Posterior vena cava (tissue), 2 donors: ENCODE data around the gene DDX51. TPM values are rescaled to one million over a fixed set of nuclear protein-coding genes. Genes with fewer than 3 reads are reported as not detected.
A peak's percentile ranks its signal among the peaks of the same experiment; 100 is the strongest.
"Not testable (repeated sequence)": the region's sequence is repeated elsewhere in the genome, so short reads cannot be mapped to it uniquely, and the experiment has no call there.

ENCODE experiments used
- DNase-seq: peaks from one replicate; pipeline ENCODE4 v3.0.0-alpha.2; 2020; ENCODE audit warnings: low spot score
- intact Hi-C, 2 donors: fragments of 100-400 bp; cut with DNase I; formaldehyde crosslinking; loops; one replicate each; pipeline versions ENCODE4 v1.14.1 to v1.14.2; 2022 to 2023
- total RNA-seq, 2 donors: library from RNA; stranded (reverse); fragmentation: NEBNext Ultra II Directional; extraction: Animal tissue kit (Norgen Biotek cat#: 25700); gene quantifications; one replicate each; pipeline ENCODE4 v1.2.1, GENCODE V29; 2021
- donor health status: DM: yes; HTN: yes; CAD: no.
- donor health status: DM: yes; HTN: yes; CAD: no.

The DDX51 gene
- total RNA-seq, 2 donors from 2014 or later = 9.7 to 10.2 TPM

DNA sequence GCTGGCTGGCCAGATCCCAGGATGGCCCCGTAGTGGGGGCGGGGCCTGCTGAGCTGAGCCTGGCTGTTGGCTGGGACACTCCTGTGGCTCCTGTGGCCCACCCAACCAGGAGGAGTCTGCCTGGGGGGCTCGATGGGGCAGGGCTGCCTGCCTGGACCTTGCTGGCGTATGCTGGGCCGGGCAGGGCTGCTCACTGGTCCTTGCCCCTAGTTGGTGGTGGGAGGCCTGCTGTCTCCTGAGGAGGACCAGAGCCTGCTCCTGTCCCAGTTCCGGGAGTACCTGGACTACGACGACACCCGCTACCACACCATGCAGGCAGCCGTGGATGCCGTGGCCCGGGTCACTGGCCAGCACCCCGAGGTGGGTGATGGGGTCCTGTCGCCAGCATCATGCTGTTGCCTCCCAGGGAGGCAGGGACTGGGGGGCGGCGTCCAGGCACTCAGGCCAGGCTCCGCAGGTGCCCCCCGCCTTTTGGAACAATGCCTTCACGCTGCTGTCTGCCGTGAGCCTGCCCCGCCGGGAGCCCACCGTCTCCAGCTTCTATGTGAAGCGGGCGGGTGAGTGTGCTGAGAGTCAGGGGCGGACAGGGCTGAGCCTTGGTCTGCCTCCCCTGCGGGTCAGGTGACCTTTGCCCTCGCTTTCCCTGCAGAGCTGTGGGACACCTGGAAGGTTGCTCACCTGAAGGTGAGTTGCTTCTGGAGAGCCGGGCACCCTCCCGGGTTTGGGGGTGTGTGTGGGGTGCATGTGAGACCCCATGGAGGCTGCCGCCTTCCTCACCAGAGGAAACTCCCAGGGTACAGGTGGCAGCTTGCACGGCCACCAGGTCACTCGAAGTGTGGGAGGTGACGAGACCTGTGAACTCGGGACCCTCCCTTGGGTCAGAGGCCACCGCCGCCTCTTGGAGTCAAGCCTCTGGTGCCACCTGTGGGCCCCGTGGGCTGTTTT is 3.6 kb upstream of the DDX51 start:
- peak; percentile 70 for DNase-seq
- intact Hi-C loops = no loop called here

GRCh38 chr12:132146772-132147422 is 2.8 kb upstream of the DDX51 start:
- peak; percentile 74 for DNase-seq
- intact Hi-C loops = no loop called here

- peak; percentile 60 for DNase-seq
Observed at GRCh38 chr12:132146098-132146497, 2.0 kb upstream of the DDX51 start.

DNA sequence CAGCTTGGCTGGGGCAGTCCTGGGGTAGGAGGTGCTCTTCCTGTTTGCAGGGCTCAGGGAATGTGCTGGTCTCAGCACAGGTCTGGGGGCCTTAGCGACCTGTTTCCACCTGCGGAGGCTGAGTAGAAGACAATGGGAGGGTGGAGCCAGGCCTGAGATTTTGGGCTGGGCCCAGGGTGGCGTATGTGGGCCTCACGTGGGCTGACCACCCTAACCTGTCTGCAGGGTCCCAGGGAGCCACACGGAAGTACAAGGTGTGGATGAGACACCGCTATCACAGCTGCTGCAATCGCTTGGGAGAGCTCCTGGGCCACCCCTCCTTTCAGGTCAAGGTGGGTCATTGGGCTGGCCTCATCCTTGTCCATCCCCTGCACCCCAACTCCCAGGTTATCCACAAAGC is 1.2 kb upstream of the DDX51 start:
- intact Hi-C loops = no loop called here
- DNase-seq = peak; percentile 69

More at GRCh38 chr12:132146098-132146497, 2.0 kb upstream of the DDX51 start:
- intact Hi-C loops = no loop called here

GRCh38 chr12:132144810-132145168 is 670 bp upstream of the DDX51 start:
- no peak for DNase-seq

GRCh38 chr12:132143336-132144071 is 615 bp downstream of the DDX51 start:
- DNase-seq = peak; percentile 76

More at GRCh38 chr12:132144810-132145168, 670 bp upstream of the DDX51 start:
- intact Hi-C loops = no loop called here

DNA sequence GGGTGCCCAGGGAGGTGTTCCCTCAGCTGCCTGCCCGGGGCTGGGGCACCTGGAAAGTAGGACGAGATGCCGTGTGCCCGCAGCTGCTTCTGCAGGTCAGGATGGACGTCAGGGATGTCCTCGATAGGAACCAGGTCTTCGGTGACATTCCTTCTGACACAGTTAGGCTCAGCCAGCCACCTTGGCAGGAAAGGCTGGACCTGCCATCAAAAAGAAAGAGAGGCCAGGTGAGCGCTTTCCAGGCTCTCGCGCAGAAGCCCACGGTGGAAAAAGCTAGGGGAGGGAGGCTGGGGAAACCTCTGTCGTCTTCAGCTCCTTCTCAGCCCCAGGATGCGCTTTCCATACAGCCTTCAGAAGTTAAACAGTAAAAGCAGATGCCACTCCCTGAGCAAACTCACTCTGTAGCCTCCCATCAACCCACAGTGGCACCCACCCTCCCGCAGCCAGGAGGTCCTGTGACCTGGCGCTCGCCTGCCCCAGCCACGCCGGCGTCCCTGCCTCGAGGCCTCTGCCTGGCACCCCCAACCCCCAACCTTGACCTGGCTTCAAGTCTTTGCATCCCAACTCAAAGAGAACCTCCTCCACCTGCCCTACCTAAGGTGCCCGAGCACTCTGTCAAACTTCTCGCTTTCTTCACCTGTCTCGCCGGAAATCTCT is 1.3 kb downstream of the DDX51 start:
- intact Hi-C loops = no loop called here
- peak; percentile 75 for DNase-seq

More at GRCh38 chr12:132143336-132144071, 615 bp downstream of the DDX51 start:
- intact Hi-C loops = no loop called here

DNA sequence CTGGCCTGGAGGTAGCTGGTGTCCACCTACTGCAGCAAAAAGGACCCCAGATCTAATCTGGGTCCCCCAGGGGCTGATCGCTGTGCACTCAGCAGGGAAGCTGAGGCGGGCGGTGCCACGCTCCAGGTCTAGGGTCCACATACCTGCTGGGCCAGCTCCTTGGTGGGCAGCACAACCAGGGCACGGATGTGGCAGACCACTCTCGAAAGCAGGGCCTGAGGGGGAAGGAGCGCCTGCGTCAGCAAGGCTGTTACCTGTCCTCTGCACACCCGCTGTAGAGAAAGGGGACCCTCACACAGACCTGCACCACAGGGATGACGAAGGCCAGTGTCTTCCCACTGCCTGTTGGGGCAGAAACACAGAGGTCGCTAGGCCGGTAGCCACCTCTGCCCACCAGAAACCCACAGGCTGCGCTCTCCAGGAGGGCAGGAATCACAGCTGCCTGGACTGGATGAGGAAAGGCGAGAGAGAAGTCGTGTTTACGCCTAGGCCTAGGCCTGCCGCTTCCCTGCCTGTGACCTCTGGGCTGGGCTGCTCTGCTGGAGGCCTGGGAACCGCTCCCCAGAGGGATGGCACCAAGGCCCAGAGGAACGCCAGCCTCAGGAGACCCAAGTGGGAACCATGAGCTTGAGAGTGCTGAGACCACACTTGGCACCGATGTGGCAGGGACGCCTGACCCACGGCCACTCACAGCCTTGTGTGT is 2.0 kb downstream of the DDX51 start:
- DNase-seq = peak; percentile 69
- intact Hi-C loops = no loop called here

DNA sequence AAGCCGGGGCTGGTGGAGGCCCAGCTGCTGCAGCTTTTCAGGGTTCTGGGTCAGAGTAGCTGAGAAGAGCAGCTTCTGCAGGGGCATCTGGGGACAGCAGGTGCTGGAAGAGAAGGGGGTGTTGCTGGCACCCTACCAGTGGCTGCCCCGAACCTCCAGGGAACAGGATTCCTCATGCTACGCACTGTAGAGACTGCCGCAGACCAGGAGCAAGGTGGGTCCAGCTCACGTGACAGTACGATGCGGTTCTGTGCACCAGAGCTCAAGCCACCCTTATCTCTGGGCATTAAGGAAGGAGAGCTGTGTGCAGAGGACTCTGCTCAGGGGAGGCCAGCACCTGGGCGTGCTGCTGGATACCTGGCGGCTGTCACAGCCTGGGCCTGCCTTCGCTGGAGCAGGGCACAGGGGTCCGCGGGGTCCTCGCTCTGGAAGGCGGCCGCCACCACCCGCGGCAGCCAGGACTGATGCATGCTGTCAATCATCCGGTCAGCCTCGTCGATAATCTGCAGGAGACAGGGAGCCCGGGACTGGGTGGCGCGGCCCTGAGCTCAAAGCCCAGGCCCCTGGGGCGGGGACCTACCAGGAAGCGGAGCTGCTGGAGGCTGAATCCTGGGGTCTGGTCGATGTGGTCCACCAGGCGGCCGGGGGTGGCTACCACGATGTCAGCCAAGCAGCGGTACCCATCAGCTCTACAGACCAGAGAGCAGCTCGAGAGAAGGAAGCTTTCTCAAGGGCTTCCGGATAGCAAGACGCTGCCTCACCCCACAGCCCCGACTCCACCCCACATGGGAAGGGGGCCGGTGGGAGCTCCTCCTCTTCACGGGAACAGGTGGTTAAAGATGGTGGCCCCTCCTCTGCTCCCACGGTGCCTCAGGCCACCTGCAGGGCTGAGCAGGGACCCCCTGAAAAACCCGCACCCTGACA is 2.9 kb downstream of the DDX51 start:
- intact Hi-C loops = no loop called here
- DNase-seq = peak; percentile 67

GRCh38 chr12:132140501-132140900 is 3.6 kb downstream of the DDX51 start:
- intact Hi-C loops = no loop called here
- no peak for DNase-seq

DNA sequence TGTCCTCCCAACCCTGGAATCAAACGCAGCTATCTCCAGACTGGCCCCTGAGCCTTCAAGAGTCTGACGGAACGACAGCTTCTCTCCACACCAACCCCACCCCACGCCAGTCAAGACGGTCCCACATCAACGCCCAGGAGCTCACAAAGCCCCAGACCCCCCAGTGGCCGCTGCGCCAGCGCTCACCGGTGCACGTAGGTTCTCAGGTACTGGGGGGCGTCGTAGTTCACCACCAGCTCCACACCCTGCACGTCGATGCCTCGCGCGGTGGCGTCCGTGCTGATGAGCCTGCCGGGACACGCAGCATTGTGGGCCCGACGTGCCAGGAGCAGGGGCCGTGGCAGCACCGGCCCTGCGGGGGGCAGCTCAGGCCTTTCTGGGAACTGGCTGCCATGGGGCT is 4.2 kb downstream of the DDX51 start:
- intact Hi-C loops = no loop called here
- peak; percentile 58 for DNase-seq

DNA sequence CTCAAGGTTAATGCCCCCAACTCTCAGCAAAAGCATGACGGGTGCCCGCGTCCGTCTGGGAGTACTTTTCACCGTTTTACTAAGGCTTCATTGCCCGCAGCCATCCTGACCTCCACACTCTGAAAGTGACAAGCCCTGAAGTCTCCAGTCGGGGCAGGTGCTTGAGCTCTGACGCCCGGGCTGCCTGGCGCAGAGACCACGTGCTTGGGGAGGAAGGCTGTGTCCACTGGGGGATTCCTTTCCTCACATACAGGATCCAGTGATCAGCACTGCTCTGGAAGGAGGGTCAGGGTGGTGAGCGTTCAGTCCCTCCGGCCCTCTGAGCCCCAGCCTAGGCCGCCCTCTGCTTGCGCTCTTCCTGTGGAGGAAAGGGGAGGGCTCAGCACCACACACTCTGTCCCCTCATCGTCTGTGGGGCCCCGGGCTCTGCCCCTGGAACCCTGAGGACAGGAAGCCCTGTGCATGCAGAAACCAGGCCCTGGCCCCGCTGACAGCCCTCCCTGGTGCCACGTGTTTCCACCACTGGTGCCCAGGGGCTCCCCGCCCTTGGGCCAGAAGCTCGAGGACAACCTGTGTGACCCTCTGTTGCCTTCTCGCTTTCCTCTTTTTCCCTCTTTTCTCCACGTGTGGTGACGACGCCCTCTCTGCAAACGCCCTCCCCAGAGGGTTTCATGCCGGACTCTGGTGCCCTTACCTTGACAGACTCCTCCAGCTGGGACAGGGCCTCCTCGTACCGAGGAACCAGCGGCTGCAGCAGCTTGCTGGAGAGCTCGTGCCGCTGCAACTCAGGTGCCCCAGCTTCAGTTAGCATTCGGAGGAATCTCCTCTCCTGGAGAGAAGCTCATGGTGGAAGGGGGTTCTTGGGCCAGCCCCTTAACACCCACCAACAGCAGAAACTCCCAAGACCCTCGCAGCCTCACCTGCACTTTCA is 4.9 kb downstream of the DDX51 start:
- DNase-seq = peak; percentile 66

DNA sequence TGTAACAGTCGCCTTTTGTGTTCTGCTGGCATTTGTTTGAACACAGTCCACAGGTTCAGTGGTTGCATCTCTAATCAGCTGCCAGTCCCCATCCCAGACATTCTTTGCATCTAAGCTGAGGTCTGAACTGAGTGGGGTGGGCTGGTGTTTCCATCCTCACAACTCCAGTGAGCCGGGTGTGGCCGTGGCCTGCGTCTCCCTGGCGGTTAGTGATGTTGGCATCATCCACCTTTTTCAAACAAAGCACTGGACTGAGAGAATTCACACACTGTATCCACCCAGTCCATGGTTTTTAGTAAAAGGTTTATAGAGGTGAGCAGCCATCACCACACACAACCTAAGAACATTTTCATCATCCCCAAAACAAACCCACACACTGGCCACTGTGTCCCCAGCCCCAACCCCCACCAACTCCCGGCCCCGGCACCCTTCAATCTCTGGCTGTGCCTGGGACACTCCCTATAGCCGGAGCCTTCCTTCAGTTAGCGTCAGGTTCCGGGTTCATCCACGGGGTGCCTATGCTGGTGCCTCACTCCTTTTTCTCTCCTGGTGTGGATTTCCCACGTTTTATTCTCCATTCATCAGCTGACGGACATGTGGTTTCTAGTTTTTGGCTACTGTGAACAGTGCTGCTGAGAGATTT is 6.5 kb downstream of the DDX51 start:
- intact Hi-C loops = no loop called here
- DNase-seq = peak; percentile 55

More for the DNA sequence above, 4.9 kb downstream of the DDX51 start:
- intact Hi-C loops = no loop called here

DNA sequence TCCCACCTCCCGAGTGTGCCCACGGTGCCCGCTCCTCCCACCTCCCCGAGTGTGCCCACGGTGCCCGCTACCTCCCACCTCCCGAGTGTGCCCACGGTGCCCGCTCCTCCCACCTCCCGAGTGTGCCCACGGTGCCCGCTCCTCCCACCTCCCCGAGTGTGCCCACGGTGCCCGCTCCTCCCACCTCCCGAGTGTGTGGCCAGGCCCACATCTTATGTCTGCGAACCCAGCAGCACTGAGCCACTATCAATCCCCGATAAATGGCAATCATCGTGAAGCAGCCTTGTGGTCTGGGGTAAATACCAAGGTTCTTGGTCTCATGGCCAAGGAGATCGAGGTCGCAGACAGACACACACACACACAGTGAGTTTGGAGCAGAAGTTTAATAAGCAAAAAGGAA is 7.9 kb downstream of the DDX51 start:
- DNase-seq = peak; percentile 43
- intact Hi-C loops = not testable (repeated sequence)

DNA sequence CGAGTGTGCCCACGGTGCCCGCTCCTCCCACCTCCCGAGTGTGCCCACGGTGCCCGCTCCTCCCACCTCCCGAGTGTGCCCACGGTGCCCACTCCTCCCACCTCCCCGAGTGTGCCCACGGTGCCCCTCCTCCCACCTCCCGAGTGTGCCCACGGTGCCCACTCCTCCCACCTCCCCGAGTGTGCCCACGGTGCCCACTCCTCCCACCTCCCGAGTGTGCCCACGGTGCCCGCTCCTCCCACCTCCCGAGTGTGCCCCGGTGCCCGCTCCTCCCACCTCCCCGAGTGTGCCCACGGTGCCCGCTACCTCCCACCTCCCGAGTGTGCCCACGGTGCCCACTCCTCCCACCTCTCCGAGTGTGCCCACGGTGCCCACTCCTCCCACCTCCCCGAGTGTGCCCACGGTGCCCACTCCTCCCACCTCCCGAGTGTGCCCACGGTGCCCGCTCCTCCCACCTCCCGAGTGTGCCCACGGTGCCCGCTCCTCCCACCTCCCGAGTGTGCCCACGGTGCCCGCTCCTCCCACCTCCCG is 9.4 kb downstream of the DDX51 start:
- intact Hi-C loops, DNase-seq: not testable (repeated sequence)
